ENCODE data around the gene IGSF11. TPM values are rescaled to one million over a fixed set of nuclear protein-coding genes. Genes with fewer than 3 reads are reported as not detected.

Gene IGSF11
- total RNA-seq, 2 donors from 2014 or later, result 3.9 to 6.0 TPM

GRCh38 chr3:119069725-119070124, 35.1 kb upstream of the IGSF11 start:
- no peaks in the 10 kb centered on the region for H3K27me3 ChIP-seq (ENCODE audit: control insufficient read depth, insufficient read depth, low read length, poor library complexity, severe bottlenecking)
- no peaks in the 10 kb centered on the region for H3K9me3 ChIP-seq (ENCODE audit: control insufficient read depth, low read length)
- H3K9me3 Mint-ChIP-seq, result peaks cover 25% of the 10 kb centered on the region
- 88% methylated on average over 3 of the region's 3 CpGs for WGBS, 2 experiments (ENCODE audit: insufficient coverage in 1 of 2, insufficient read length in 1 of 2)
- no peaks in the 10 kb centered on the region for H3K36me3 ChIP-seq (ENCODE audit: control insufficient read depth, insufficient read depth, low read length)
- no peaks in the 10 kb centered on the region for H3K4me1 Mint-ChIP-seq
- no peaks in the 10 kb centered on the region for H3K27me3 Mint-ChIP-seq (ENCODE audit: insufficient read depth)
- TF ChIP-seq CTCF (conservative IDR thresholded peaks at IDR 0.05), result no peak
- no peak for DNase-seq
- no peak overlapping the region for H3K27ac Mint-ChIP-seq
- peaks cover 8% of the 10 kb centered on the region for H3K36me3 Mint-ChIP-seq (ENCODE audit: low read depth)
- H3K4me1 ChIP-seq (ENCODE audit: control insufficient read depth, insufficient read depth, low read length), result no peaks in the 10 kb centered on the region
- no peak overlapping the region for H3K9ac ChIP-seq (ENCODE audit: extremely low read depth, low read length, poor library complexity, severe bottlenecking)
- no peak overlapping the region for H3K4me3 ChIP-seq (ENCODE audit: low read length)
- H3K4me3 Mint-ChIP-seq, result no peak overlapping the region
- no peak overlapping the region for H3K27ac ChIP-seq (ENCODE audit: low read depth, low read length)

DNA sequence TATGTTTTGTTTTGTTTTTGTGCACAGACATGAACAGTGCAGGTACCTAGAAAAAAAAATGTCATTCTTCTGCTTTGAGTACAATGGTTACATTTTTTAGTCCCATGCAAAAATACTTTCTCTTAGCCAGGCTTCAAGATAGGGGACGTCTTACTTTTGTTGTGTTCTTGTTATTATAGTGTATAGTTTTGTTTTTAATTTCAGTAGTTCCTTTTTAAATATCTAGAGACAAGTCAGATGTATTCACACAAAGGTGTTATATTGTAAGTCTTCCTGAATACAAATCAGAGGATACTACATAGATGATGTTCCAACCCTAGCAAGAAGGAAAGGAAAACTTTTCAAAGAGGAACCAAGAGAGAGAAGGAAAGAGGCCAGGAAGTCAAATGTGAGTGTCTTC, 28.8 kb upstream of the IGSF11 start:
- H3K9me3 ChIP-seq (ENCODE audit: control insufficient read depth, low read length), result no peaks in the 10 kb centered on the region
- Mint-ChIP-seq H3K27ac (no peak overlapping the region), H3K4me3 (no peak overlapping the region), H3K27me3 (ENCODE audit: insufficient read depth) (no peaks in the 10 kb centered on the region), H3K36me3 (ENCODE audit: low read depth) (no peaks in the 10 kb centered on the region), H3K9me3 (no peaks in the 10 kb centered on the region), H3K4me1 (no peaks in the 10 kb centered on the region)
- 100% methylated on average over 1 of the region's 1 CpG; no CpG with 5 or more reads in 1 of the 2 experiments for WGBS, 2 experiments (ENCODE audit: insufficient coverage in 1 of 2, insufficient read length in 1 of 2)
- no peaks in the 10 kb centered on the region for H3K4me1 ChIP-seq (ENCODE audit: control insufficient read depth, insufficient read depth, low read length)
- H3K4me3 ChIP-seq (ENCODE audit: low read length), result no peak overlapping the region
- no peak for TF ChIP-seq CTCF (conservative IDR thresholded peaks at IDR 0.05)
- H3K27ac ChIP-seq (ENCODE audit: low read depth, low read length), result no peak overlapping the region
- H3K9ac ChIP-seq (ENCODE audit: extremely low read depth, low read length, poor library complexity, severe bottlenecking), result no peak overlapping the region
- DNase-seq, result no peak
- no peaks in the 10 kb centered on the region for H3K36me3 ChIP-seq (ENCODE audit: control insufficient read depth, insufficient read depth, low read length)
- peaks cover 8% of the 10 kb centered on the region for H3K27me3 ChIP-seq (ENCODE audit: control insufficient read depth, insufficient read depth, low read length, poor library complexity, severe bottlenecking)

GRCh38 chr3:119062892-119063291, 28.2 kb upstream of the IGSF11 start:
- Mint-ChIP-seq H3K9me3 (no peaks in the 10 kb centered on the region), H3K36me3 (ENCODE audit: low read depth) (no peaks in the 10 kb centered on the region), H3K27me3 (ENCODE audit: insufficient read depth) (no peaks in the 10 kb centered on the region), H3K4me1 (no peaks in the 10 kb centered on the region), H3K27ac (no peak overlapping the region), H3K4me3 (no peak overlapping the region)
- DNase-seq, result no peak
- H3K27me3 ChIP-seq (ENCODE audit: control insufficient read depth, insufficient read depth, low read length, poor library complexity, severe bottlenecking), result peaks cover 8% of the 10 kb centered on the region
- H3K36me3 ChIP-seq (ENCODE audit: control insufficient read depth, insufficient read depth, low read length), result no peaks in the 10 kb centered on the region
- no peak overlapping the region for H3K9ac ChIP-seq (ENCODE audit: extremely low read depth, low read length, poor library complexity, severe bottlenecking)
- H3K4me1 ChIP-seq (ENCODE audit: control insufficient read depth, insufficient read depth, low read length), result no peaks in the 10 kb centered on the region
- no peak overlapping the region for H3K27ac ChIP-seq (ENCODE audit: low read depth, low read length)
- whole genome bisulfite sequencing, 2 experiments (ENCODE audit: insufficient coverage in 1 of 2, insufficient read length in 1 of 2), result 94 to 100% methylated on average over 1 to 2 of the region's 2 CpGs
- H3K4me3 ChIP-seq (ENCODE audit: low read length), result no peak overlapping the region
- no peak for TF ChIP-seq CTCF (conservative IDR thresholded peaks at IDR 0.05)
- H3K9me3 ChIP-seq (ENCODE audit: control insufficient read depth, low read length), result no peaks in the 10 kb centered on the region
